ENCODE results near the gene PKD2L1.
"Not testable (repeated sequence)": the region's sequence is repeated elsewhere in the genome, so short reads cannot be mapped to it uniquely, and the experiment has no call there.

The PKD2L1 gene

DNA sequence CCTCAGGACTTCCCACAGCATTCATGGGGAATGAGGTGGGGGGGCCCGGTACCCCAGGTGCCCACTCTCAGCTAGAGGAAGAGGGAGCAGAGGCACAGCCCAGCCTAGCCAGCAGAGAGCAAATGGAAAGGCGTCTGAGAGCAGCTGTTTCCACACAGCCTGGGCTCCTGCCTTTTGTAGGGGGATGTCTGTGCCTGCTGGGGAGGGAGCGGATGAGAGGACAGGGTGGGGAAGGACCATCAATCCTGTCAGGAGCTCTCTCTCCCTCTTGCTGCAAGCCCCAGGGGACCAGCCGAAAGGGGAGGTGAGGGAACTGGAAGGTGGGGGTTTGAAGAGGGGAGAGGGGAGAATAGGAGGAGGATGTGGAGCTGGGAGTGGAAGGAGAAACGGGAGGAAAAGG lies at the start of gene PKD2L1:
PKD2L1 (minus strand) TSS at position 150 of the 400 bp plus-strand sequence; CDS start at position 25, 125 bp downstream.
- Mint-ChIP-seq H3K36me3 (no peaks in the 10 kb centered on the region), H3K4me3 (no peak within 1 kb of the TSS), H3K9me3 (no peaks in the 10 kb centered on the region), H3K4me1 (peaks cover 7% of the 10 kb centered on the region), H3K27ac (no peak within 1 kb of the TSS)
- DNase-seq (ENCODE audit: low spot score in 2 of 2) (no peak), ATAC-seq (no peak)

DNA sequence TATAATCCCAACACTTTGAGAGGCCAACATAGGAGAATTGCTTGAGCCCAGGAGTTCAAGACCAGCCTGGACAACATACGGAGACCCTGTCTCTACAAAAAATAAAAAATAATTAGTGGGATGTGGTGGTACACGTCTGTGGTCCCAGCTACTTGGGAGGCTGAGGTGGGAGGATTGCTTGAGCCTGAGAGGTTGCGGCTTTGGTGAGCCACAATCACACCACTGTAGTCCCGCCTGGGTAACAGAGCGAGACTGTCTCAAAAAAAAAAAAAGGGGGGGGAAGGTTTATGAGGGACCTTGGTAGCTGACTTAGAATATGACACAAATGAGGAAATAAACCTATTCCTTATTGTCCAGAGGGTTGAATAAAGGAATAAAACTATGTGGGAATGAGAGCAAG lies 47.8 kb upstream of the PKD2L1 start:
- H3K4me3 Mint-ChIP-seq: no peak overlapping the region
- DNase-seq (ENCODE audit: low spot score in 2 of 2) (no peak), ATAC-seq (no peak)
- H3K27ac Mint-ChIP-seq: peak overlapping the region; percentile 29
- peaks cover 18% of the 10 kb centered on the region for H3K36me3 Mint-ChIP-seq
- H3K4me1 Mint-ChIP-seq: peaks cover 12% of the 10 kb centered on the region
- no peaks in the 10 kb centered on the region for H3K9me3 Mint-ChIP-seq

DNA sequence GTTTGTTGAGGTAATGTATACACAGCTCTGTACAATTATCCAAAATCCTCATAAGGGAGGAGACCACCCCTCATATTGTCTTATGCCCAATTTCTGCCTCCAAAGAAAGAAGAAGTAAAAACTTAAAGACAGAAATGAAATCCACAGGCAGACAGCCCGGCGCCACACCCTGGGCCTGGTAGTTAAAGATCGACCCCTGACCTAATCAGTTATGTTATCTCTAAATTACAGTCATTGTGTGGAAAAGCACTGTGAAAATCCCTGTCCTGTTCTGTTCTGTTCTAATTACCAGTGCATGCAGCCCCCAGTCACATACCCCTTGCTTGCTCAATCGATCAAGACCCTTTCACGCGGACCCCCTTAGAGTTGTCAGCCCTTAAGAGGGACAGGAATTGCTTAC lies 46.6 kb upstream of the PKD2L1 start:
- not testable (repeated sequence) for H3K36me3 Mint-ChIP-seq; H3K4me3 Mint-ChIP-seq; ATAC-seq; H3K27ac Mint-ChIP-seq; H3K9me3 Mint-ChIP-seq; DNase-seq (ENCODE audit: low spot score in 2 of 2)
- peaks cover 14% of the 10 kb centered on the region for H3K4me1 Mint-ChIP-seq

DNA sequence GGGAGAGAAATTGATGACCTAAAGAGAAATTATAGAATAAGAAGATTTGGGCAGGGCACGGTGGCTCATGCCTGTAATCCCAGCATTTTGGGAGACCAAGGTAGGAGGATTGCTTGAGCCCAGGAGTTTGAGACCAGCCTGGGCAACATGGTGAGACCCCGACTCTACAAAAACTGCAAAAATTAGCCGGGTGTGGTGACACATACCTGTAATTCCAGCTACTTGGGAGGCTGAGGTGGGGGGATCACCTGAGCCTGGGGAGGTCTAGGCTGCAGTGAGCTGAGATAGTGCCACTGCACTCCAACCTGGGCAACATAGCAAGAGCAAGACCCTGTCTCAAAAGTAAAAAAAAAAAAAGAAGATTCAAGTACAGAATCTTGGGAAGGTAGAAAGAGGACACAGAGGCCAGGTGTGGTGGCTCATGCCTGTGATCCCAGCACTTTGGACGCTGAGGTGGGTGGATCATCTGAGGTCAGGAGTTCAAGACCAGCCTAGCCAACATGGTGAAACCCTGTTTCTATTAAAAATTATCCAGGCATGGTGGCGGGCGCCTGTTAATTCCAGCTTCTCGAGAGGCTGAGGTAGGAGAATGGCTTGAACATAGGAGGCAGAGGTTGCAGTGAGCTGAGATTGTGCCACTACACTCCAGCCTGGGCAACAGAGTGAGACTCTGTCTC lies 44.8 kb upstream of the PKD2L1 start:
- not testable (repeated sequence) for H3K4me3 Mint-ChIP-seq; H3K9me3 Mint-ChIP-seq; H3K27ac Mint-ChIP-seq; ATAC-seq; H3K36me3 Mint-ChIP-seq; DNase-seq (ENCODE audit: low spot score in 2 of 2)
- H3K4me1 Mint-ChIP-seq: peaks cover 25% of the 10 kb centered on the region

DNA sequence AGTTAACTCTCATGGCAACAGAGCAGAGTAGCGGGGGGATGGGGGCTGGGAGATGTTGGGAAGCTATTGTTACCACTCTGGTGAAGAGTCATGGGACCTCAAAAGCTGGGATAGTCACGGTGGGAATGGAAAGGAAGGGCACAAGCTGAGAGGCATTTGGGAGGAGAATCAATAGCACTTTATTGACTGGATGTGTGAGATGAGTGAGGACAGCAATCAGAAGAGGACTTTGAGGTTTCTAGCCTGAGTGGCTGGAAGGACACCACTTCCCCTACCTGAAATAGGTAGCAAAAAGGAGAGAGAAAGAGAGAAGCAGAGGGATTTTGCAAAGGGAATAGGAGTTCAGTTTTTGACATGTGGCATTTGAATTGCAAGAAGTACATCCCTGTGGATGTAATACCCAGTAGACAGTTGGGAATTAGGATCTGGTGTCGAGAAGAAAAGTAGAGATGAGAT lies 44.2 kb upstream of the PKD2L1 start:
- no peak overlapping the region for H3K27ac Mint-ChIP-seq
- no peak for DNase-seq (ENCODE audit: low spot score in 2 of 2)
- no peaks in the 10 kb centered on the region for H3K36me3 Mint-ChIP-seq
- no peak for ATAC-seq
- peaks cover 29% of the 10 kb centered on the region for H3K4me1 Mint-ChIP-seq
- no peak overlapping the region for H3K4me3 Mint-ChIP-seq
- no peaks in the 10 kb centered on the region for H3K9me3 Mint-ChIP-seq

DNA sequence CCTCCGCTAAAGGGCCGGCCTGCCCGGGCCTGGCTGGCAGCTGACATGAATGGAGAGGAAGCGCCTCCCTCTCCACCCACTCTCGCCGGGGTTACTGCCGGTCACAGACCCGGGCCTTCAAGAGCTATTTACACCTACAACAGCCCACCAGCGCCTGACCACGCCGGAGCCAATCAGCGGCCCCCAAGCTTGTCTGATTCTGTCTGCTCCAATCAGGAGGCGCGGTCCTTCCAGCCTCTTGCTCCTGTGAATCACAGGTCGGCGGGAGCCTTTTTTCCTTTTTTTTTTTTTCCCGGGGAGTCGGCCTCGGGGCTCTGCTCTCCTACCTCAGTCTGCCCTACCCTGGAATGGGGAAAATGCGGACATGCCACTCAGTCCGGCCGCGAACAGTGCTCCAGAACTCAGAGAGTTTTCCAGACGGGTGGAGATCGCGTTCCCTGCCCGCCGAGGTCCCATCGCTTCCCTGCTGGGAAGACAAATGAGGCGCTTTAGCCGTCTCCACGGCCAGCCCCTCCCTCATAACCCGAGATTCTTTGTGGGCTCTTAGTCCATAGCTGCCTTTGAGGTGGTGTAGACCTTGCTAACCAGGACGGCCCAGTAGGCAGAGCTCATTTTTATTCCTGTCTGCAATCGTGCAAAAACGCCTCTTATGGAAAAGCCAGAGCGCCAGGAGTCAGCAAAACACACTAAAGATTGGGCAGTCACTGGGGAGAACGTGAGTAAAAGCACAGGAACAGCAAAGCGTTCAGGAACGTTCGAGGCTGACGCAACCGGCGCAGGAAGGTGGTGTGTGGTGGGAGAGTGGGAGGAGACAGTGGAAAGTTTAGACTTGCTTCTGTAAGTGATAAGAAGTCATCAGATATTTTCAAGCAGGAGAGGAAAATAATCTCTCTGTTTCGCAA lies 43.5 kb upstream of the PKD2L1 start:
- DNase-seq (ENCODE audit: low spot score in 2 of 2) (peak; percentile 73 to 93), ATAC-seq (peak; percentile 91)
- peaks cover 30% of the 10 kb centered on the region for H3K4me1 Mint-ChIP-seq
- no peak overlapping the region for H3K27ac Mint-ChIP-seq
- no peak overlapping the region for H3K4me3 Mint-ChIP-seq
- no peaks in the 10 kb centered on the region for H3K36me3 Mint-ChIP-seq
- H3K9me3 Mint-ChIP-seq: no peaks in the 10 kb centered on the region

DNA sequence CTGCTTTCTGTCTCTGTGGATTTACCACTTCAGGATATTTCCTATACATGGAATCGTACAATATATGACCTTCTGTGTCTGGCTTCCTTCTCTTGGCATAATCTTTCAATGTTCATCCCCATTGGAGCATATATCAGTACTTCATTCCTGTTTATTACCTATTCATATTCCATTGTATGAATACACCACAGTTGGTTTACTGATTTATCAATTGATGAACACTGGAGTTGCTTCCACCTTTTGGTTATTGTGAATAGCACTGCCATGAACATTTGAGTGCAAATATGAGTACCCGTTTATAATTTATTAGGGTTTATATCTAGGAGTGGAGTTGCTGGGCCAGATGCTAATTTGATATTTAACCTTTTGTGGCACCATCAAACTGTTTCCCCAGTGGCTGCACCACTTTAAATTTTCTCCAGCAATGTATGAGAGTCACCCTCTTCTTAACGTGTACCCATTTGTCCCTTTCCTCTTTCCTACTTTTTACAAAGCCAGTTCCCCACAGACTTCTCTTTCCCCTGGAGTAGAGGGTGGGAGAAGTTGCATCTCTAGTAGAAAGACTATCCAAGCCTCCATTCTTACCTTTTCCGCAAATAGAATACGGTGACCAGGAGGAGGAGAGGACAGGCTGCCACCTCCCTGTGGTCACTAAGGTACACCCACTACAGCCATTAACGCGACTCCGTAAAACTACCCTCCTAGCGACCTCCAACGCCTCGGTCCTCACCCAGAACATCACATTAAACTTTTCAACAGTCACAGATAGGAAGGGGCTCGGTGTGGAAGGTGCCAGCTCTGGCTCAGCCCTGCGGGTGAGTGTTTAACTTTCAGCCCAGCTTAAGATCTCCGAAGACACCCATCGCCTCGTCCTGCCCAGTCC lies 42.6 kb upstream of the PKD2L1 start:
- H3K27ac Mint-ChIP-seq: no peak overlapping the region
- no peak for ATAC-seq
- no peak for DNase-seq (ENCODE audit: low spot score in 2 of 2)
- no peaks in the 10 kb centered on the region for H3K36me3 Mint-ChIP-seq
- no peak overlapping the region for H3K4me3 Mint-ChIP-seq
- no peaks in the 10 kb centered on the region for H3K9me3 Mint-ChIP-seq
- peaks cover 24% of the 10 kb centered on the region for H3K4me1 Mint-ChIP-seq

DNA sequence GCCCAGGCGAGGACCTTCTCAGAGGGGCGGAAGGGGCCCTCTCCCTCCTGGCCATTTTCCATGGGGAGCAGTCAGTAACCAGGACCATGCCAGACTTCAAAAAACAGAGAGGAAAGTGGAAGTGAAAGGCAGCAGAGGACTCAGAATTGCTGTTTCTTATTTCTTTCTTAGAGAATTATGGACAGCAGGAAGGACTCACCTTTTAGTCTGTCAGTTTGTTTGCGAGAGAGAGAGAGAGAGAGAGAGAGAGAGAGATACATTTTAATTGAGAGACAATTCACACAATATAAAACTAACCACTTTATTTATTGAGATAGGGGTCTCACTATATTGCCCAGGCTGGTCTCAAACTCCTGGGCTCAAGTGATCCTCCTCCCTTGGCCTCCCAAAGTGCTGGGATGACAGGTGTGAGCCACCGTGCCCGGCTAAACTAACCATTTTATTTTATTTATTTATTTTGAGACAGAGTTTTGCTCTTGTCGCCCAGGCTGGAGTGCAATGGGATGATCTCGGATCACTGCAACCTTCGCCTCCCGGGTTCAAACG lies 41.5 kb upstream of the PKD2L1 start:
- no peak for DNase-seq (ENCODE audit: low spot score in 2 of 2)
- Mint-ChIP-seq H3K4me3 (no peak overlapping the region), H3K27ac (peak overlapping the region; percentile 83), H3K36me3 (no peaks in the 10 kb centered on the region), H3K9me3 (no peaks in the 10 kb centered on the region), H3K4me1 (peaks cover 21% of the 10 kb centered on the region)
- no peak for ATAC-seq

DNA sequence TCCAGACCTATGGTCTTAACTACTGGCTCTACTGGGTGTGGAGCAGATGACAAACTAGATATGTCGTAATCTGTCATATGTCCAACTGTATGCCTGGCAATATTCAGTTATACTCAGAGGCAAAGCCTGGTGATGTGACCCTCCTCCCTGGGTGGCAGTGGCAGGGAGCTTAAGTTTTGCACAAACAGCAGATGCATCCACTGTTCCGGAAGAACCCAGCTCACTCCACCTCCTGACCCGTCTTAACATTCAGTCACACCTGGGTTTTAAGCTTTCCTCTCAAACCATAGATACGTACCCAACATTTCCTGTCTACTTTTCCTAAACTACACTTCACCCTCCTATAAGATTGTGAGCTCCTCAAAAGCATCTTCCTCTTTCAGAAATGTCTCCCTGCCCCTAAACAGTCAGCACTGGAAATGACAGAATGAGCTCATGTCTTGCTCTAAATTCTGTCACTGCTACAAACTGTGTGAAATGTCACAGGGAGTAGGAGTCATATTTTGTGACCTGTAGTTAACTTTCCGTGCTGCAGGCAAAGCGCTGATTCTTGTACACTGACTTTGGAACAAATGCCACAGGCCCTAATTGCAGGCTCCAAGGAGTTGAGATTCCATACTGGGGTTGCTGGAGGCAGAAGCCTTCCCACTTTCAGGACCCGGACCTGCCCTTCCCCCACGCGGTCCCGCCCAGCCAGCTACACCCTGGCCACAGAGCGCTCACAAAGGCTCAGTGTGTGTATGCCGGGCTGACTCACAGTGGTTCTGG lies 40.9 kb upstream of the PKD2L1 start:
- peak overlapping the region; percentile 83 for H3K27ac Mint-ChIP-seq
- H3K36me3 Mint-ChIP-seq: no peaks in the 10 kb centered on the region
- peak; percentile 78 for ATAC-seq
- DNase-seq (ENCODE audit: low spot score in 2 of 2): peak; percentile 45 to 87
- H3K4me1 Mint-ChIP-seq: peaks cover 23% of the 10 kb centered on the region
- no peak overlapping the region for H3K4me3 Mint-ChIP-seq
- H3K9me3 Mint-ChIP-seq: no peaks in the 10 kb centered on the region

DNA sequence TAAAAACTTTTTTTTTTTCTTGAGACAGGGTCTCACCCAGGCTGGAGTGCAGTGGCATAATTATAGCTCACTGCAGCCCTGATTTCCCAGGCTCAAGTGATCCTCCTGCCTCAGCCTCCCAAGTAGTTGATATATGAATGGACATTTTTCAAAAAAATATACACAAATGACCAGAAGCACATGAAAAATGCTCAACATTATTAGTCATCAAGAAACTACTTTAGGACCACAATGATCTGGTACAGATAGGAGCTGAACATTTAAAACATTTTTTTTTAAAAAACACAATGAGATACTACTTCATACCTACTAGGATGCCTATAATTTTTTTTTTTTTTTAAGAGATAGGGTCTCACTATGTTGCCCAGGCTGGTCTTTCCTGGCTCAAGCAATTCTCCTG lies 38.7 kb upstream of the PKD2L1 start:
- H3K4me3 Mint-ChIP-seq: no peak overlapping the region
- no peak overlapping the region for H3K27ac Mint-ChIP-seq
- no peaks in the 10 kb centered on the region for H3K9me3 Mint-ChIP-seq
- H3K36me3 Mint-ChIP-seq: peaks cover 13% of the 10 kb centered on the region
- H3K4me1 Mint-ChIP-seq: peaks cover 25% of the 10 kb centered on the region
- DNase-seq (ENCODE audit: low spot score in 2 of 2) (no peak), ATAC-seq (no peak)

DNA sequence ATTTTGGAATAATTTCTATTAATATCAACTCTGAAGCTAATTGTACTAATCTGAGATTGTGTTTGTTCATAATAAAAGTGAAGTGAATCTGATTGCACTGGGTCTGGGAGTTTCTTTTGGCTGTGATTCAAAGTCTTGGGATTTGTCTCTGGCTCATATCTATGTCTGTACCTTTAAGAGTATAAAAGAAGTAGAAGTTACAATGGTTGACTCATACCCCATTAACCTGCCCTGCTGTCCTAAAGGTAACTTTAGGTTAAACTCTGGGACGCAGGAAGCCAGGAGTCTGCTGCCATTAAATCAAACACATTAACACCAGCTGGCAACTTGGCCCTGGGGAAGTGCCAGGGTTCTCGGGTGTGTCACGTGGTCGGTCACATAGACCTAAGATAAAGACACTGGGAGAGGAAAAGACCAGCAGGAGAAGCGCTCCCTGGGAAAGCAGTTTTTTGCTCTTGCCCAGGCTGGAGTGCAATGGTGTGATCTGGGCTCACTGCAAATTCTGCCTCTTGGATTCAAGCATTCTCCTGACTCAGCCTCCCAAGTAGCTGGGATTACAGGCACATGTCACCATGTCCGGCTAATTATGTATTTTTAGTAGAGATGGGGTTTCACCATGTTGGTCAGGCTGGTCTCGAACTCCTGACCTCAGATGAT lies 34.8 kb upstream of the PKD2L1 start:
- H3K36me3 Mint-ChIP-seq: peaks cover 52% of the 10 kb centered on the region
- ATAC-seq (no peak), DNase-seq (ENCODE audit: low spot score in 2 of 2) (no peak)
- H3K27ac Mint-ChIP-seq: no peak overlapping the region
- no peak overlapping the region for H3K4me3 Mint-ChIP-seq
- H3K9me3 Mint-ChIP-seq: no peaks in the 10 kb centered on the region
- peaks cover 28% of the 10 kb centered on the region for H3K4me1 Mint-ChIP-seq

DNA sequence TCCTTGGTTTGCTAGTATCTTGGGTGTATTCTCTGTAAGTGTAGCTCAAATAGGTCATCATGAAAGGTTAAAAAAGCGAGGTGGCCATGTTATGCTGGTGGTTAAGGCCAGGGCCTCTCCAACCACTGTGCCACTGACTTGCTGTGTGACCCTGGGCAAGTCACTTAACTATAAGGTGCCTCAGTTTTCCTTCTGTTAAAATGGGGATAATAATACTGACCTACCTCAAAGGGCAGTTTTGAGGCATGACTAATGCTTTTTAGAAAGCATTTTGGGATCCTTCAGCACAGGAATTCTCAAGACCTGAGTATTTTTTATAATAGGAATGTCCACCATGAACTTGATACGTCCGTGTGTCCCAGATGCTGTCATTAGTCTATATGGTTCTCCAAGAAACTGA lies 34.1 kb upstream of the PKD2L1 start:
- ATAC-seq (no peak), DNase-seq (ENCODE audit: low spot score in 2 of 2) (no peak)
- no peak overlapping the region for H3K4me3 Mint-ChIP-seq
- H3K36me3 Mint-ChIP-seq: peaks cover 59% of the 10 kb centered on the region
- peaks cover 28% of the 10 kb centered on the region for H3K4me1 Mint-ChIP-seq
- no peak overlapping the region for H3K27ac Mint-ChIP-seq
- no peaks in the 10 kb centered on the region for H3K9me3 Mint-ChIP-seq

DNA sequence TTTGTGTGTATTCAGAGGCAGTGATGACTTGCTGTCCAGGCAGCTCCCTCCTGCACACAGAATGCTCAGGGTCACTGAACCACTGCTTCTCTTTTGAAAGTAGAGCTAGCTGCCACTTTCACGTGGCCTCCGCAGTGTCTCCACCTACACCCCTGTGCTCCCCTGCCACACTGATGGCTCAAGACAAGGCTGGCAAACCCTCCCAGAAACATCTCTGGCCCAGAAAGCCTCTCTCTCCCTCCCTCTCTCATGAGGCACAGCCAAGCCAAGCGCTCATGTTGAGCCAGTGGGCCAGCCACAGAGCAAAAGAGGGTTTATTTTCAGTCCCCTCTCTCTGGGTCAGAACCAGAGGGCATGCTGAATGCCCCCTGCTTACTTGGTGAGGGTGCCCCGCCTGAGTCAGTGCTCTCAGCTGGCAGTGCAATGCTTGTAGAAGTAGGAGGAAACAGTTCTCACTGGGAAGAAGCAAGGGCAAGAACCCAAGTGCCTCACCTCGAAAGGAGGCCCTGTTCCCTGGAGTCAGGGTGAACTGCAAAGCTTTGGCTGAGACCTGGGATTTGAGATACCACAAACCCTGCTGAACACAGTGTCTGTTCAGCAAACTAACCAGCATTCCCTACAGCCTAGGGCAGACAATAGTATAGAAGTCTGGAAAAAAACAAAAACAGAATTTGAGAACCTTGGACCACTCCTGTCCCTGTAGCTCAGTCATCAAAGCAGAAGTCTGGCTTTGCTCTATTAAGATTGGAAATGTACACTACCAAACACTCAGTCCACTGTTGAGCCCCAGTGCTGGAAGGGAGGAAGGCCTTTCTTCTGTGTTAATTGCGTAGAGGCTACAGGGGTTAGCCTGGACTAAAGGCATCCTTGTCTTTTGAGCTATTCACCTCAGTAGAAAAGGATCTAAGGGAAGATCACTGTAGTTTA lies 32.8 kb upstream of the PKD2L1 start:
- peaks cover 72% of the 10 kb centered on the region for H3K36me3 Mint-ChIP-seq

More for the DNA sequence above, 32.8 kb upstream of the PKD2L1 start:
- Mint-ChIP-seq H3K4me3 (no peak overlapping the region), H3K4me1 (peaks cover 32% of the 10 kb centered on the region), H3K27ac (peak overlapping the region; percentile 35), H3K9me3 (no peaks in the 10 kb centered on the region)
- DNase-seq (ENCODE audit: low spot score in 2 of 2) (no peak), ATAC-seq (no peak)
